HEK293T (cell line): ENCODE results near the gene UMAD1.

Experiments
- CTCF ChIA-PET: fragments of 350-600 bp; formaldehyde crosslinking; extraction: SDS; loops from one replicate; lab custom pipeline; 2021; ENCODE audit warnings: antibody characterized with exemption, inconsistent platforms; lab: Yijun Ruan, JAX
- POLR2A ChIA-PET: fragments of 350-600 bp; formaldehyde crosslinking; extraction: SDS; loops from one replicate; lab custom pipeline; 2020; ENCODE audit warnings: antibody characterized with exemption, inconsistent platforms; lab: Yijun Ruan, JAX
- DNase-seq: peaks from one replicate; pipeline ENCODE4 v3.0.0; 2012; ENCODE audit warnings: mixed read lengths; ENCODE audit errors: extremely low spot score
- ARNT ChIP-seq: fragments of 450-650 bp; IDR thresholded peaks from 2 replicates; pipeline ENCODE4 v1.6.1; 2017; ENCODE audit warnings: mild to moderate bottlenecking
- BHLHE40 ChIP-seq: fragments of 450-650 bp; IDR thresholded peaks from 2 replicates; pipeline ENCODE4 v1.6.1; 2016; ENCODE audit warnings: mild to moderate bottlenecking, moderate library complexity, borderline replicate concordance
- CTBP1 ChIP-seq: fragments of 450-650 bp; IDR thresholded peaks from 2 replicates; pipeline ENCODE4 v1.6.1; 2016; ENCODE audit warnings: borderline replicate concordance
- ELF4 ChIP-seq: fragments of 450-650 bp; IDR thresholded peaks from 2 replicates; pipeline ENCODE4 v1.6.1; 2017; ENCODE audit warnings: antibody characterized with exemption
- FOXA1 ChIP-seq: fragments of 450-650 bp; IDR thresholded peaks from 2 replicates; pipeline ENCODE4 v1.6.1; 2016; ENCODE audit warnings: mild to moderate bottlenecking
- FOXK2 ChIP-seq: fragments of 450-650 bp; IDR thresholded peaks from 2 replicates; pipeline ENCODE4 v1.6.1; 2016; ENCODE audit warnings: mild to moderate bottlenecking
- FOXM1 ChIP-seq: fragments of 450-650 bp; IDR thresholded peaks from 2 replicates; pipeline ENCODE4 v1.6.1; 2017; ENCODE audit warnings: mild to moderate bottlenecking, borderline replicate concordance
- HDGF ChIP-seq: fragments of 450-650 bp; IDR thresholded peaks from 2 replicates; pipeline ENCODE4 v1.6.1; 2017; ENCODE audit warnings: antibody characterized with exemption, borderline replicate concordance
- L3MBTL2 ChIP-seq: fragments of 450-650 bp; conservative IDR thresholded peaks from 2 replicates; pipeline ENCODE4 v1.6.1; 2016; ENCODE audit warnings: mild to moderate bottlenecking
- LEF1 ChIP-seq: fragments of 450-650 bp; IDR thresholded peaks from 2 replicates; pipeline ENCODE4 v1.6.1; 2017; ENCODE audit warnings: mild to moderate bottlenecking, borderline replicate concordance
- NFRKB ChIP-seq: fragments of 450-650 bp; IDR thresholded peaks from 2 replicates; pipeline ENCODE4 v1.6.1; 2016; ENCODE audit warnings: mild to moderate bottlenecking, moderate library complexity
- PKNOX1 ChIP-seq: fragments of 450-650 bp; IDR thresholded peaks from 2 replicates; pipeline ENCODE4 v1.6.1; 2016
- SP1 ChIP-seq: fragments of 450-650 bp; IDR thresholded peaks from 2 replicates; pipeline ENCODE4 v1.6.1; 2017
- SUZ12 ChIP-seq: fragments of 450-650 bp; IDR thresholded peaks from 2 replicates; pipeline ENCODE4 v1.6.1; 2016; ENCODE audit warnings: mild to moderate bottlenecking
- TARDBP ChIP-seq: fragments of 450-650 bp; IDR thresholded peaks from 2 replicates; pipeline ENCODE4 v1.6.1; 2016
- ZNF384 ChIP-seq: fragments of 450-650 bp; IDR thresholded peaks from 2 replicates; pipeline ENCODE4 v1.6.1; 2016

The UMAD1 gene

GRCh38 chr7:7698930-7699329 is 58.4 kb downstream of the UMAD1 start:
- no peak for DNase-seq
- ChIA-PET POLR2A (no interaction called here), CTCF (interaction anchor here (0.6 kb wide), 1 partner anchor 9 kb away, joined by 7 read pairs; no protein-coding TSS in a partner anchor)
- no peak for TF ChIP-seq NFRKB
- no peak for TF ChIP-seq TARDBP
- no peak for TF ChIP-seq FOXK2
- TF ChIP-seq LEF1: no peak
- TF ChIP-seq CTBP1: no peak
- TF ChIP-seq ARNT: no peak
- no peak for TF ChIP-seq L3MBTL2
- TF ChIP-seq SUZ12: no peak

GRCh38 chr7:7699380-7699779 is 58.8 kb downstream of the UMAD1 start:
- CTCF ChIA-PET: no interaction called here
- POLR2A ChIA-PET: no interaction called here
- TF ChIP-seq NFRKB (no peak), SUZ12 (no peak), SP1 (no peak), ZNF384 (no peak), FOXK2 (no peak), L3MBTL2 (no peak), ARNT (no peak), ELF4 (no peak), BHLHE40 (no peak), FOXA1 (no peak), HDGF (no peak), CTBP1 (no peak), FOXM1 (no peak), PKNOX1 (no peak), TARDBP (no peak)
- DNase-seq: no peak

- DNase-seq: no peak
- ChIA-PET POLR2A (no interaction called here), CTCF (no interaction called here)
- TF ChIP-seq L3MBTL2 (no peak), CTBP1 (no peak), SP1 (no peak), FOXA1 (no peak), LEF1 (no peak), PKNOX1 (no peak), FOXM1 (no peak), SUZ12 (no peak), HDGF (no peak), ELF4 (no peak), NFRKB (no peak), ZNF384 (no peak), ARNT (no peak), FOXK2 (no peak), BHLHE40 (no peak), TARDBP (no peak)
These were observed 59.4 kb downstream of the UMAD1 start for GRCh38 chr7:7699970-7700369.

GRCh38 chr7:7701527-7701926 is 61.0 kb downstream of the UMAD1 start:
- TF ChIP-seq HDGF (no peak), L3MBTL2 (no peak), ARNT (no peak), SUZ12 (no peak), FOXK2 (no peak), TARDBP (no peak), NFRKB (no peak), ZNF384 (no peak), SP1 (no peak), FOXM1 (no peak), BHLHE40 (no peak), PKNOX1 (no peak), CTBP1 (no peak), FOXA1 (no peak), ELF4 (no peak), LEF1 (no peak)
- CTCF ChIA-PET: no interaction called here
- POLR2A ChIA-PET: no interaction called here
- no peak for DNase-seq

- ChIA-PET POLR2A (interaction anchor here (1.6 kb wide), 1 partner anchor 62 kb away, joined by 3 read pairs; the partner anchor contains the start of gene UMAD1), CTCF (interaction anchor here (1.2 kb wide), 1 partner anchor 12 kb away, joined by 3 read pairs; no protein-coding TSS in a partner anchor)
- DNase-seq: no peak
- no peak for TF ChIP-seq FOXM1
- TF ChIP-seq FOXK2: no peak
- no peak for TF ChIP-seq PKNOX1
- no peak for TF ChIP-seq FOXA1
- no peak for TF ChIP-seq BHLHE40
- no peak for TF ChIP-seq L3MBTL2
- TF ChIP-seq NFRKB: no peak
- no peak for TF ChIP-seq SP1
- no peak for TF ChIP-seq LEF1
- TF ChIP-seq ELF4: no peak
- TF ChIP-seq SUZ12: no peak
- no peak for TF ChIP-seq CTBP1
- no peak for TF ChIP-seq TARDBP
- TF ChIP-seq ARNT: no peak
- TF ChIP-seq ZNF384: no peak
- TF ChIP-seq HDGF: no peak
These were observed 62.3 kb downstream of the UMAD1 start for GRCh38 chr7:7702826-7703225.
